ENCODE measurements around the gene IVD.

DNA sequence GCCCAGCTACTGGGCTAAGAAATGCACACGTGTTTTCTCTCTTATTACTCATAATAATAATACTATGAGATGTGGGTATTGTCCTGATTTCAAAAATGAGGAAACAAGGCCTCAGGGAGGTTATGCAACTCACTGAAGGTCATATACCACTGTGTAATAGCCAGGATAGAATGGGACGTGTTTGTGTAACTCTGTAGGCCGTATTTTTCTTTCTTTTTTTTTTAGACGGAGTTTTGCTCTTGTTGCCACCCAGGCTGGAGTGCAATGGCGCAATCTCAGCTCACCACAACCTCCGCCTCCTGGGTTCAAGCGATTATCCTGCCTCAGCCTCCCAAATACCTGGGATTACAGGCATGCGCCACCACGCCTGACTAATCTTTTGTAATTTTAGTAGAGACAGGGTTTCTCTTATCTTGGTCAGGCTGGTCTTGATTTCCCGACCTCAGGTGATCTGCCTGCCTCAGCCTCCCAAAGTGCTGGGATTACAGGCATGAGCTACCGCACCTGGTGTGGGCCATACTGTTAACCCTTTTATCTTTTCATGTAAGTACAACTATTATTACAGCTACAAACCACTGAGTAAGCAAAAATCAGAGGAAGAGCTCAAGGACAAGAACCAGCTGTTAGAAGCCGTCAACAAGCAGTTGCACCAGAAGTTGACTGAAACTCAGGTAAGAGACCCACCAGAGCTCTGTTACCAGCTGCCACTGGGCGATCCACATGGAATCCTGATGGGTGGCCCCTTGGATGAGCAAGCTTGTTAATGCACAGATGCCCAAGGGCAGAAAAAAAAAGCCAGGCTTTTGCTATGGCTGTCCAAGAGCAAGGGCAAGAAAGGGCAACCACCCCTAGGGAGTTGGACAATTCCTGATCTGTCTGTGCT, 16.4 kb upstream of the IVD start:
- TF ChIP-seq, protein P1, sequence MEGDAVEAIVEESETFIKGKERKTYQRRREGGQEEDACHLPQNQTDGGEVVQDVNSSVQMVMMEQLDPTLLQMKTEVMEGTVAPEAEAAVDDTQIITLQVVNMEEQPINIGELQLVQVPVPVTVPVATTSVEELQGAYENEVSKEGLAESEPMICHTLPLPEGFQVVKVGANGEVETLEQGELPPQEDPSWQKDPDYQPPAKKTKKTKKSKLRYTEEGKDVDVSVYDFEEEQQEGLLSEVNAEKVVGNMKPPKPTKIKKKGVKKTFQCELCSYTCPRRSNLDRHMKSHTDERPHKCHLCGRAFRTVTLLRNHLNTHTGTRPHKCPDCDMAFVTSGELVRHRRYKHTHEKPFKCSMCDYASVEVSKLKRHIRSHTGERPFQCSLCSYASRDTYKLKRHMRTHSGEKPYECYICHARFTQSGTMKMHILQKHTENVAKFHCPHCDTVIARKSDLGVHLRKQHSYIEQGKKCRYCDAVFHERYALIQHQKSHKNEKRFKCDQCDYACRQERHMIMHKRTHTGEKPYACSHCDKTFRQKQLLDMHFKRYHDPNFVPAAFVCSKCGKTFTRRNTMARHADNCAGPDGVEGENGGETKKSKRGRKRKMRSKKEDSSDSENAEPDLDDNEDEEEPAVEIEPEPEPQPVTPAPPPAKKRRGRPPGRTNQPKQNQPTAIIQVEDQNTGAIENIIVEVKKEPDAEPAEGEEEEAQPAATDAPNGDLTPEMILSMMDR (conservative IDR thresholded peaks at IDR 0.05 in 1 of 2, IDR thresholded peaks at IDR 0.05 in 1 of 2; ENCODE audit: extremely low read depth in 1 of 2, insufficient read depth in 1 of 2, low read depth in 1 of 2, low read length in 2 of 2), result no peak
- TF ChIP-seq EZH2 (IDR thresholded peaks at IDR 0.05; ENCODE audit: borderline replicate concordance, low read length), result no peak
